ENCODE data around the gene SCCPDH.

GRCh38 chr1:246695666-246696065, 28.5 kb upstream of the SCCPDH start:
- TF ChIP-seq EP300 (IDR thresholded peaks at IDR 0.05; ENCODE audit: low read depth) (no peak), POLR2A (IDR thresholded peaks at IDR 0.05) (no peak)
